ENCODE results near the gene F3.

GRCh38 chr1:94514095-94514727 is 27.3 kb downstream of the F3 start:
- TF ChIP-seq, protein P1, sequence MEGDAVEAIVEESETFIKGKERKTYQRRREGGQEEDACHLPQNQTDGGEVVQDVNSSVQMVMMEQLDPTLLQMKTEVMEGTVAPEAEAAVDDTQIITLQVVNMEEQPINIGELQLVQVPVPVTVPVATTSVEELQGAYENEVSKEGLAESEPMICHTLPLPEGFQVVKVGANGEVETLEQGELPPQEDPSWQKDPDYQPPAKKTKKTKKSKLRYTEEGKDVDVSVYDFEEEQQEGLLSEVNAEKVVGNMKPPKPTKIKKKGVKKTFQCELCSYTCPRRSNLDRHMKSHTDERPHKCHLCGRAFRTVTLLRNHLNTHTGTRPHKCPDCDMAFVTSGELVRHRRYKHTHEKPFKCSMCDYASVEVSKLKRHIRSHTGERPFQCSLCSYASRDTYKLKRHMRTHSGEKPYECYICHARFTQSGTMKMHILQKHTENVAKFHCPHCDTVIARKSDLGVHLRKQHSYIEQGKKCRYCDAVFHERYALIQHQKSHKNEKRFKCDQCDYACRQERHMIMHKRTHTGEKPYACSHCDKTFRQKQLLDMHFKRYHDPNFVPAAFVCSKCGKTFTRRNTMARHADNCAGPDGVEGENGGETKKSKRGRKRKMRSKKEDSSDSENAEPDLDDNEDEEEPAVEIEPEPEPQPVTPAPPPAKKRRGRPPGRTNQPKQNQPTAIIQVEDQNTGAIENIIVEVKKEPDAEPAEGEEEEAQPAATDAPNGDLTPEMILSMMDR (IDR thresholded peaks at IDR 0.05) = peak; percentile 45 to 70 (median 68)
- TF ChIP-seq POLR2A (IDR thresholded peaks at IDR 0.05) = no peak

Data from right lobe of liver (tissue), 4 donors.